Thyroid gland (tissue), 4 donors: Measurements from ENCODE around the gene HACD2.

Experiments
- POLR2A ChIP-seq, 2 donors: fragments of 450-650 bp; IDR thresholded peaks; one replicate each; pipeline ENCODE4 v1.6.1; 2017; ENCODE audit warnings: antibody characterized with exemption in 2 of 2, mild to moderate bottlenecking in 2 of 2, moderate library complexity in 1 of 2
- TF ChIP-seq, protein P1 (sequence below), 6 experiments: fragments of 200-600 bp in 3 of 6; fragments of 450-650 bp in 3 of 6; sonication (generic) in 3 of 6; IDR thresholded peaks; one replicate each; pipeline ENCODE4 v1.5.1; 2016 to 2019; ENCODE audit warnings: antibody characterized with exemption in 6 of 6, mild to moderate bottlenecking in 2 of 6, inconsistent platforms in 1 of 6, moderate library complexity in 1 of 6

DNA sequence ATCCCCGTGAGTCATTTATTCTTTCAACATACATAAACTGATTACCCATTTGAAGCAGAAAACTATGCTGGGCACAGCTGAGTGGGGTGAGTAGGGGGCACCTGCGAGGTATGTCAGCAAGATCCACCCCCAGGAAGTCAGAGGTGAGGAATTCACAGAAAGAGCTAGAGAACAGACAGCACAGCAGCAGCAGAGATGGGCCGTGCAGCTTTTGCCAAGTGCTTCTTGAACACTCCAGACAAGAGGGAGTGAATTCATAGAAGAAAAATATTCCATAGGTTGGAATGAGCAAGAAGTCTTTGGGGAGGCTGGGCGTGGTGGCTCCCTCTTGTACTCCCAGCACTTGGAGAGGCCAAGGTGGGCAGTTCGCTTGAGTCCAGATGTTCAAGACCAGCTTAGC, 126.6 kb downstream of the HACD2 start:
- TF ChIP-seq POLR2A (IDR thresholded peaks at IDR 0.05), result no peak
- TF ChIP-seq, protein P1, sequence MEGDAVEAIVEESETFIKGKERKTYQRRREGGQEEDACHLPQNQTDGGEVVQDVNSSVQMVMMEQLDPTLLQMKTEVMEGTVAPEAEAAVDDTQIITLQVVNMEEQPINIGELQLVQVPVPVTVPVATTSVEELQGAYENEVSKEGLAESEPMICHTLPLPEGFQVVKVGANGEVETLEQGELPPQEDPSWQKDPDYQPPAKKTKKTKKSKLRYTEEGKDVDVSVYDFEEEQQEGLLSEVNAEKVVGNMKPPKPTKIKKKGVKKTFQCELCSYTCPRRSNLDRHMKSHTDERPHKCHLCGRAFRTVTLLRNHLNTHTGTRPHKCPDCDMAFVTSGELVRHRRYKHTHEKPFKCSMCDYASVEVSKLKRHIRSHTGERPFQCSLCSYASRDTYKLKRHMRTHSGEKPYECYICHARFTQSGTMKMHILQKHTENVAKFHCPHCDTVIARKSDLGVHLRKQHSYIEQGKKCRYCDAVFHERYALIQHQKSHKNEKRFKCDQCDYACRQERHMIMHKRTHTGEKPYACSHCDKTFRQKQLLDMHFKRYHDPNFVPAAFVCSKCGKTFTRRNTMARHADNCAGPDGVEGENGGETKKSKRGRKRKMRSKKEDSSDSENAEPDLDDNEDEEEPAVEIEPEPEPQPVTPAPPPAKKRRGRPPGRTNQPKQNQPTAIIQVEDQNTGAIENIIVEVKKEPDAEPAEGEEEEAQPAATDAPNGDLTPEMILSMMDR (IDR thresholded peaks at IDR 0.05), result no peak
